GM18507 (cell line): ENCODE results near the gene TGIF2.
"Not testable (repeated sequence)": the region's sequence is repeated elsewhere in the genome, so short reads cannot be mapped to it uniquely, and the experiment has no call there.

Experiments
- DNase-seq: peaks from one replicate; pipeline ENCODE4 v3.0.0; 2011; ENCODE audit warnings: low read depth; ENCODE audit not compliant: insufficient read length; ENCODE audit errors: extremely low spot score
- FAIRE-seq: peaks from 2 replicates; lab custom pipeline; 2011; peaks lifted over from hg19 to GRCh38; lab: Jason Lieb, UNC

Gene TGIF2

DNA sequence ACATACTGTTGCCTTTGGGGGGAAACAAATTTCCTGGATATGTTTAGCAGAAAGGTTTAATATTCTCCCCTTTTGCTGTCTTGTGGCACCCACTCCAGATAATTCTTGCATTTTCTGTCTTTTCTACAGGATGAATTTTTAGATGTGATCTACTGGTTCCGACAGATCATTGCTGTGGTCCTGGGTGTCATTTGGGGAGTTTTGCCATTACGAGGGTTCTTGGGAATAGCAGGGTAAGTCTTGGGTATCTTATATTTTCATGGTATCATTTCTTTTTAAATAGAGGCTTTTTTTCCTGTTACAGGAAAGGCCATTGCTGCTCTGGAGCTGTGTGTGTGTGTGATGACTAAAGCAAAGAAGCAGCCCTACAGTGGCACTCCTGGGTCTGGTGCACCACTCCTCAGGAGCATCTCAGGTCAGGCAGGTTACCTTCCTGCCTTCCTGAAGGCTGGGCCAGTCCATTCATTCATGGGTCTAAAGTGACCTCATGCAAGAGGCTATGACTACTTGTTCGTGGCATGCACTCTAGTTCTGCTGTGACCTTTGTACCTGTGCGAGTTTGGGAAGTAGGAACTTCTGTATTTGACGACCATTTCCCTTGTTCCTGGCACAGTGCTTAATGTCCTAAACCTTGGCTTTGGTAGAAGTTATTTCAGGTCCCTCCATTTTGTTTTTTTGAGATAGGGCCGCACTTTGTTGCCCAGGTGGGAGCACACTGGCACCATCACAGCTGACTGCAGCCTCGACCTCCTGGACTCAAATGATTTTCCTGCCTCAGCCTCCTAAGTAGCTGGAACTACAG, 34.4 kb downstream of the TGIF2 start:
- DNase-seq (no peak), FAIRE-seq (no peak)

DNA sequence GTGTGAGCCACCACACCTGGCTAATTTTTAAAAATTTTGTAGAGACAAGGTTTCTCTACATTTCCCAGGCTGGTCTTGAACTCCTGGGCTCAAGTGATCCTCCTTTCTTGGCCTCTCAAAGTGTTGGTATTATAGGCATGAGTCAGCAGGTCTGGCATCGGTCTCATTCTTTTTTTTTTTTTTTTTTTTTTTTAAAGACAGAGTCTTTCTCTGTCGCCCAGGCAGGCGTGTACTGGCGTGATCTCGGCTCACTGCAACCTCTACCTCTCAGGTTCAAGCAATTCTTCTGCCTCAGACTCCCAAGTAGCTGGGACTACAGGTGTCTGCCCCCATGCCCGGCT, 35.0 kb downstream of the TGIF2 start:
- not testable (repeated sequence) for DNase-seq, FAIRE-seq

DNA sequence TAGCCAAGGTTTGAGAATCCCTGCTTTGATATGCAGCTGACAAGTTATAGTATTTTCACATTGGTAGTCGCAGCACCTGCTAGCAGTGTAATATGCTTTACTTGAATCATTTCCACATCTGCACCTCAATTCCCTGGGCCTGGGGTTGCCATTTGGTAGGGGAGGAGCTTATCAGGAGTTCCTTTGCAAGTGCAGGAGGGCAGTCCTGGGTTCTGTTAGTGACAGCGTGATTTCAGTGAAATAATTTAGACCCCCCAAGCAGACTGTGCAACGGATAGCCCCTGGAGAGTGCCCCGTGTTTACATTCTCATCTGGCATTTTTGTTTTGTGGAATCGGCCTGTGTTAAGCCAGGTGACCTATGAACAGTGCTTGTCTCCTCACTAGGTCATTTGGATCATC, 38.2 kb downstream of the TGIF2 start:
- no peak for FAIRE-seq
- DNase-seq, result no peak

DNA sequence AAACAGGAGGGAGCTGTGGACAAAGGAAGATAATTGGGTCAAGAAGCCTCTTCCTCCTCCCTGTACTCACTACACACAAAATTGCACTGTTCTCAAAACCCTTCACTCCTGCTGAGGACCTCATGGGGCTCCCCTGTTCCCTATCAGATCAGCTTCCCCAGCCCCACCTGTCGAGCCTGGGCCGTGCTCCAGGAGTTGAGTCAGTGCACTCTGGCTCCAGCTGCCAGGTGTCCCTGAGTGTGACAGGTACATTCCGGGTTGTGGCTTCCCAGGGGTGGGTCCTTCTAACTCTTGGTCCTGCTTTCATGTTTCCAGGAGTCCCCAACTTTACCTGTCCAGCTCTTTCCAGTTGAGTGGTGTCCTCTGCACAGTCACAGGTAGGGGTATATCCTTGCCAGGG, 40.6 kb downstream of the TGIF2 start:
- DNase-seq (no peak), FAIRE-seq (no peak)

DNA sequence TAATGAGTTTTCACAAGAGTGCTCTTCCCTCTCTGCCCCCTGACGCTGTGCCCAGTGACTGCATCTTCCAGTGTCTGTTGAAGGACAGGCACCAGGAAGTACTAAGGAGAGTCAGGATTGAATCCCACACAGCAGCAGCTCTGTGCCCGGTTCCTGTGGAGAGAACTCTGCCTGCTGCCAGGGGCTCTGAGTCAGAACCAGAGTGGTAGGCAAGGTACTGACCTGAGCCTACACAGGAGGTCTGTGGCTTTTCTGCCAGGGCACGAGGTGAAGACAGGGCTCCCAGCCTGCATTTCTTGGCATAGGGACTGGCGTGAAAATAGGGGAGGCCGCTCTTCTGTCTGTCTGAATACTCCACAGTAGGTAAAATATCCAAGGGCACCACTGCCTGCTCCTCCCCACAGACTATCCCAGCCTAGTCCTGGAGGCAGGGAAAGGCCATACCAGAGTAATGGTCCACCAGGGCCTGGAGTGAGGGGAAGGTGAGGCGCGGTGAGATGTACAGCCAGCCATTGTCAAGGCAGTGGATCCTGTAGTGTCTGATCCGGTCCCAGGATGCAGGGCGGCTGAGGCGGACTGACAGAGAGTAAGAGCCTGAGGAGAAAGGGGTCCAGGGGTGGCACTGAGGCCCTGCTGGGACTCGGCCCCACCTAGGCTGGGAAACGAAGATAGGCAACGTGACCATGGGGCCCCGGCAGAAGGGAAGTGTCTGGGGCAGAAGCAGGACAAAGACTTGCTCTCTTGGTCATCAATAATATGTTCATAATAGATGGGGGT, 41.6 kb downstream of the TGIF2 start:
- no peak for DNase-seq

DNA sequence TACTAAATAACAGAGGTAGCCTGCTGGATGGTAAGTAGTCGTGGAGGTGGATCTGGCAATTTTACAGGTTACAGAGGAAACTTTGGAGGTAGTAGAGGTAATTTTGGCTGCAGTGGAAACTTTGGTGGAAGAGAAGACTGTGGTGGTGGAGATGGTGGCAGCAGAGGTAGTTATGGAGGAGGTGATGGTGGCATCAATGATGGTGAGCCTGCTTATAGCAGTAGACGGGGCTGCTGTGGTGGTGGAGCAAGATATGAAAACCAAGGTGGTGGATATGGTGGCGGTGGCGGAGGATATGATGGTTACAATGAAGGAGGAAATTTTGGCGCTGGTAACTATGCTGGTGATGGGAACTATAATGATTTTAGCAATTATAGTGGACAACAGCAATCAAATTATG, 47.5 kb downstream of the TGIF2 start:
- DNase-seq (no peak), FAIRE-seq (no peak)

More for the DNA sequence above, 41.6 kb downstream of the TGIF2 start:
- FAIRE-seq, result no peak

DNA sequence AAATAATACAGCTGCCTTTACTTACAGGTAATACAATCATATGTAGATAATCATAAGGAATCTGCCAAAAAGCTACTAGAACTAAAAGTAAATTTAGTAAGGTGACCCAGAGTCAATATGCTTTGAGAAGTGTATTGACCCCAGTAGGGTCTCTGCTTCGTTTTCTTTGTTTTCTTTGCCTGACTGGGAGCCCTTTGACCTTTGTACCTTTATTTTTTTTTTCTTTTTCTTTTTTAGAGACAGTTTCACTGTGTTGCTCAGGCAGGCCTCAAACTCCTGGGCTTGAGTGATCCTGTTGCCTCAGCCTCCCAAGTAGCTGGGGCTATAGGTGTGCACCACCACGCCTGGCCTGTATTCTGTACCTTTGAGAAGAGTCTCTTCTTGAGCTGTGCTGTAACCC, 50.0 kb downstream of the TGIF2 start:
- FAIRE-seq, result no peak

DNA sequence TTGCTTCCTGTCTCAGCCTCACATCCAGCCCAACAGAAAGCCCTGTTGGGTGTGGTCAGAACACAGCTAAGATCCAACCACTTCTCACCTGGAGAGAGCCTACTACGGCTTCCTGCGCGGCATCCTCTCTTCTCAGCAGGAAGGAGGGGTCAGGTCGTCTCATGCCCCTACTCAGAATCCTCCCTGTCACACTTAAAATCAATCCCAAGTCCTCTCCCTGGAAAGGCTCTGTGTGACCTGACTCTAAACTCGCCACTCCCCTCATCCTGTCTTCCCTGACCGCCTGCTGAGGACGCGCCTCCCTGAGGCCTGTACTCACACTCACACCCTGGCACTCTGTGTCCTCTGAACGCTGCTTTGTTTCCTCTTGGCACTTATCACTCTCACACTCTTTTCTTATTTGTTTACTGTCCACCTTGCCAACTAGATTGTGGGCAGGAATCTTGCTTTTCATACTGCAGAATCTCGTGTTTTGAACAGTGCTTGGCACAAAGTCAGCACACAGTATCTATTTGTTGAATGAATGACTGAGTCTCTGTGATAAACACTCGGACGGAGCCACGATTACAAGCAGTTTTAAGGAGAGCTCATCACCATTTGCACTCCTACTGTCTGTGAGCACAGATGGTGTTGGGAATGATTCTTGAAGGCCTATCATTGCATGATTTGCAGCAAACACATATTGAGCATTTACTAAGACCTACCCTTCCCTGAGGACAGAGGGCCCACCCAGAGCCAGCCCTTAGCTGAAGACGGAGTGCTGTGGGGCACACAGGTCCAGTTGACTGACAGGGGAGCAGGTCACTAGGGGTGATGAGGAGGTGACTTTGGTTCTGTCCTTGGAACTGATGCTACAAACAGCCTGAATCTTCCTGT, 50.9 kb downstream of the TGIF2 start:
- no peak for FAIRE-seq
- DNase-seq, result no peak

More for the DNA sequence above, 50.0 kb downstream of the TGIF2 start:
- no peak for DNase-seq

DNA sequence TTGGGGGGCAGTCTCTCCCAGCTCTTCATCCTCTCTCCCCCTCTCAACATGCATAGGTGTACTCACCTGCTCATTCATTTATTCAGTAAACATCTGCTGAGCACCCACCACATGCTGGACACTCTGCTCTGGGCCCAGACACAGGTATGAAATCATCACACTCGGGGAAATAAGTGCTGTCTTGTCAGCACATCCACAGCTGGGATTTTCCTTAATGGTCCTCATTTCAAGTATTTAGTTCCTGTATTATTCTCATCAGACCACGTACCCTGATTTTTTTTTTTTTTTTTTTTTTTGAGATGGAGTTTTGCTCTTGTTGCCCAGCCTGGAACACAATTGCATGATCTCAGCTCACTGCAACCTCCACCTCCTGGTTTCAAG, 51.5 kb downstream of the TGIF2 start:
- FAIRE-seq, result no peak
- no peak for DNase-seq

DNA sequence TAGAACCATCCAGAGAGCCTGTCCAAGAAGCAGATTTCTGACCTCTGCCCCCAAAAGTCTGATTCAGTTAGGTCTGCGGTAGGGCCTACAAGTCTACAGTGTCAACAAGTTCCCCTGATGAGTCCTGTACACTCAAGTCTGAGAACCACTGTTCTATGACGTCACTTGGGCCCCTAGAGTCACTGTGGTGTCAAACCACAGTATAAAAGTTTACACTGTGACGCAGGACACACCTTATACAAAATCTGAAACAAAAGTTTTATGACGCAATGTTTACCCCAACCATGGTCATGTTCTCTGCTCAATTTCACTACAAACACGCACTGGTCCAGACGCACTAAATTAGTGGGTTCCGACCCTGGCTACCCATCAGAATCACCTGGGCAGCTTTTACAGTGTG, 54.7 kb downstream of the TGIF2 start:
- DNase-seq (no peak), FAIRE-seq (no peak)

DNA sequence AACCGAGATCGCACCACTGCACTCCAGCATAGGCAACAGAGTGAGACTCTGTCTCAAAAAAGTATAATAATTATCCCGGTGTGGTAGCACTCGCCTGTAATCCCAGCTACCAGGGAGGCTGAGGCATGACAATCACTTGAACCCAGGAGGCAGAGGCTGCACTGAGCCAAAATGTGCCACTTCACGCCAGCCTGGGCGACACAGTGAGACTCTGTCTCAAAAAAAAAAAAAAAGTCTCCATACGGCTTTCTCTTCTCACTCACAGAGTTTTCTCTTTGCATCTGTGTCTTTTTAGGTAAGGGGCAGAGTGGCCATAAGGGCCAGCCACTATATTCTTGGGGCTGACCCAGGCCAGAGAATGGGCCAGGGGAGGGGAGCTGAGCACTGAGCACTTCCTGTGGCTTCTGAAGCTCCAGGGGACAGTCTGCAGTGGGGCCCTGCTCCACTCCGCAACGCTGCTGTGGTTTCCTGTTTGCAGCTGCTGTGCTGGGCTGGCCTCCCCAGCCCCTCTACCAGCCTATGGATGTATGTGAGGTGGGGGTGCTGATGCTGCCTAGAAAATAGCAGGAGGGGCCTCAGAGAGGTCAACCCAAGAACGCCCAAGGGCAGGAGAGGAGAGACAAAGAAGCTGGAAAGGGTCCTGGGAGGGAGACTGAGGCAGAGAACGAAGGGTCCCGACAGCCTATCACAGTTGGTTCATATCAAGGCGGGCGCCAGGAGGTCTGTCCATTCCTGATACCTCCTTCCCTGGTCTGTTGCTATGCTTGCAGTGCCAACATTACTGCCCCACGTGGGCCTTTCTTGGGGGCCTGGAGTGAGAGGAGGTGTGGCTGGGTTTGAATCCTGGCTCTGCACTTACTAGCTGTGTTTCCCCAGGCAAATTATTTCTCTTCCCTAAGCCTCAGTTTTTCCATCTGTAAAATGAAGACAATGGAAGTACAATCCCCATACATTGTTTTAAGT, 56.6 kb downstream of the TGIF2 start:
- FAIRE-seq, result peak; percentile 15

DNA sequence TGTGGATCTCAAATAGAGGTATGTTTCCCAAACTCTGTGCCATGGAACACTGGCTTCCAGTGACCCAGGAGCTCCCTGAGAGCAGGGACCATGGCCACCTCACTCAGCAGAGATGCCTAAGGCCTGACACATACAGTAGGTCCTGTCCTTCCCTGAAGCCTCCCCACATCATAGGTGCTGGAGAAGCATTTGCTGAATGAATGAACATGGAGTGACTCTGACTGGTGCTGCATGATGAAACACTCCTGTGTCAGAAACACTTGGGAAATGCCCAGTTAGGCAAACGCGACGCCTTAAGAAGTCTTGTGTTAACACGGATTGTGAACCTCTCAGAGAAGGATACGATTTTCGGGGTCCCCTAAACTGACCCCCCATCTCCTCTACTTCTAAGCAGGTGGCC, 58.2 kb downstream of the TGIF2 start:
- no peak for DNase-seq
- FAIRE-seq, result no peak

More for the DNA sequence above, 56.6 kb downstream of the TGIF2 start:
- no peak for DNase-seq

DNA sequence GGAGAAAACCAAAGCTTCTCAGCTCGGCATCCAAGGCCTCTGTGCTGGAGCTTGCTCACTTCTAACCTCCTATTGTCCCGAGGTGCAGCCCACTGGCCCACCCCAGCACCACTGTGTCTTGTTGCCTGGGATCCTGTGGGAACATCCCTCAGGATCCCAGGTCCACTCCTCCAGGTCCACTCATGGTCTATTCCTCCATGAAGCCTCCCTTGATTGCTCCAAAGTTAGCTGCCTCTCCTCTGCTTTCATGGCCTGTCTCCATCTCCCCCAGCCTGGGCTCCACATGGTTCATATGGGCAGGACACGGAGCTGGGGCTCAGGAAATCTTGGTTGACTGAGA, 58.7 kb downstream of the TGIF2 start:
- DNase-seq (no peak), FAIRE-seq (no peak)

DNA sequence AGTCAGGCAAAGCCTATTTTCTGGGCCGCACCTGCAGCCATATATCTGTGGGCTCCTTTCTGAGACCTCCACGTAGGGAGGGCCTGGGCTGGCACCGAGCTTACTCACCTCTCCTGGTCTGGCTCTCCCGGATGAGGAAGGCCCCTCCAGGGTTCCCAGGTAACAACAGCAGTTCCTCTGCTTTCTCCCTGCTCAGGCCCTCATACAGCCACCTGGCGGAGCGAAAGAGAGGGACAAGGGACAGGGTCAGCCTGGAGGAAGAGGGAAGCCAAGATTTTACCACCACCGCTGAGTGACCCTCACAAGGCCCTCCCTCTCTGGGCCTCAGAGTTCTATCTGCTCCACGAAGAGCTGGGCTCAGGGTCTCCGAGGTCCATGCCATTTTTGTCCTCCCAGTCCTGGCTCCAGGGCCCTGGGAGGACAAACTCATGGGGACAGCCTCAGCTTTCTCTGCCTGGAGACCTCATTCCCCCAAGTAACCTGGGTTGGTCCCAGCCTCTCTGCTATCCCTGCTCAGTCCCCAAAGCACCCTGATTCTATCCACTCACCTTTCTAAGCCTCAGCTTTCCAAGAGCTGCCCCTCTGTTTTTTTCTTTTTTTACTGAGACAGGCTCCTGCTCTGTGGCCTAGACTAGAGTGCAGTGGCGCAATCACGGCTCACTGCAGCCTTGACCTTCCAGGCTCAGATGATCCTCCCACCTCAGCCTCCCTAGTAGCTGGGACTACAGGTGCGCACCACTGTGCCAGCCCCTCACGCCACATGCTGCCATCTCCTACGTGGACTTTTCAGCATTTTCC, 59.3 kb downstream of the TGIF2 start:
- FAIRE-seq (no peak), DNase-seq (no peak)

DNA sequence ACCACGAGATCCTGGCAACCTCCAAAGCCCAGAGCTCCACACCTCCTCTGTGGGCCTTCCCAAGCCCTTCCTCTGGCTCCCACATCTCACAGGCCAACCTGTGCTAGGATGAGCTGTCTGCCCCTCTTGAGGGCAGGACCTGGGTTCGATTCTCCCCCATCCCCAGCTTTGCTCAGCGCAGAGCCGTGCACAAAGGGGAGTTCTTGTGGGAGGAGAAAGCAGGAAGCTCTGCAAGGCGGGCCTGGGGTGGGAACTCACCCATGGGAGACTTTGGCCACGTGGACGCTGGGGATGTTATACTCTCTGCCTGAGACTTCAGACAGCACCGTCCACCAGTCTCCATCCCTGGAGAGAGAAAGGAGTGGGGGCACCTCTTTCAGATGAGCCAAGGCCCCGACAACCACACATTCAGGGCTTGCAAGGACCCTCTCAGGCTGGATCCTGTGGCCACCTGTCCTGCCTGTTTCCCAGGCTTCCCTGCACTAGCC, 59.9 kb downstream of the TGIF2 start:
- DNase-seq, result no peak

DNA sequence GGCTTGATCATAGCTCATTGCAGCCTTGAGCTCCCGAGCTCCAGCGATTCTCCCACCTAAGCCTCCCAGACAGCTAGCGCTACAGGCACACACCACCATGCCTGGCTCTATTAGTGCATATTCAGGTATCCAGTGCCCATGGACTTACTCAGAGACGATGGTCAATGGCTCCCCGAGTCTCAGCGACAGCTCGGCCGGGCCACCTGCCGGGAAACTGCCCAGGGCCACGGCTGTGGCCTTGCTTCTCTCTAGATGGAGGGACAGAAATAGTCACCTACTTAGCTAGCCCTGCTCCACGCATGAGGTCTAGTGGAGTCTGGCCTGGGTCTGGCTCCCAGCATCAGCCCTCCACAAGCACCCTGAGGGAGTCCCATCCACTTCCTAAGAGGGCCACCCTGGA, 60.9 kb downstream of the TGIF2 start:
- DNase-seq (no peak), FAIRE-seq (no peak)

More for the DNA sequence above, 59.9 kb downstream of the TGIF2 start:
- FAIRE-seq, result no peak

DNA sequence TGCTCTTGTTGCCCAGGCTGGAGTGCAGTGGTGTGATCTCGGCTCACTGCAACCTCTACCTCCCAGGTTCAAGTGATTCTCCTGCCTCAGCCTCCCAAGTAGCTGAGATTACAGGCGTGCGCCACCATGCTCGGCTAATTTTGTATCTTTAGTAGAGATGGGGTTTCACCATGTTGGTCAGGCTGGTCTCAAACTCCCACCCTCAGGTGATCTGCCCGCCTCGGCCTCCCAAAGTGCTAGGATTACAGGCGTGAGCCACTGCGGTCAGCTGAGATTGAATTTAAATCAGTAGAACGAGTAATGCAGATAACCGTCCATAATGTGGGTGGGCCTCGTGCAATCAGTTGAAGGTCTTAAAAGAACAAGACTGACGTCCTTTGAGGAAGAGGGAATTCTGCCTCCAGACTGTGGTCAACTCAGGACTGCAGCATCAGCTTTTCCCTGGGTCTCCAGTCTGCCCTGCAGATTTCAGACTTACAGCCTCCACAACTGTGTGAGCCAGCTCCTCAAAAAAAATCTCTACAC, 65.5 kb downstream of the TGIF2 start:
- not testable (repeated sequence) for DNase-seq, FAIRE-seq

DNA sequence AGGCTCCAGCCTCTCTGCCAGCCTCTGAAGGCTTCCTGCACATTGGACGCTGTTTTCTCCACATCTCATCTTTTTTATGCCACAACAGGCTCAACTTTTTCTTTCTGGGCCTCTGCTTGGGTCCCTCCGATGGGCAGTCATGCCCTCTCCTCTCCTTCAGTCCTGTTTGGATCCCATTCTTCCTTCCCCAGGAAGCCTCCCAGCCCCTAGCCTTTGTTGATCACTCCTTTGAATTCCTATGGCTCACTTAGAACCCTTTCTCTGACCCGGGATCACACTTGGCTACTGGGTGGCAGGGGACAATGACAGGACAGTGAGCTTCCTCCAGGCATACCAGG, 68.1 kb downstream of the TGIF2 start:
- FAIRE-seq (no peak), DNase-seq (no peak)
